Measurements from ENCODE around the gene PDZRN3. TPM values are rescaled to one million over a fixed set of nuclear protein-coding genes. Genes with fewer than 3 reads are reported as not detected.

PDZRN3 gene
- total and polyA plus RNA-seq, 2 experiments from 2014 or later, result 22.3 to 35.6 TPM

GRCh38 chr3:73592154-73593144 lies 32.3 kb downstream of the PDZRN3 start:
- Histone ChIP-seq H3K36me3 (ENCODE audit: low read depth) (peaks cover 6% of the 10 kb centered on the region; the same call in 1 of the 2 replicates), H2AFZ (no peak overlapping the region), H3F3A (ENCODE audit: insufficient read depth) (0 out of 2 replicates have a peak, but pooled peaks cover 4% of the 10 kb centered on the region), H3K4me3 (no peak overlapping the region), H3K27ac (no peak overlapping the region), H3K9me2 (ENCODE audit: insufficient read depth) (no peaks in the 10 kb centered on the region), H3K79me2 (ENCODE audit: insufficient read depth) (peaks cover 100% of the 10 kb centered on the region), H3K4me1 (ENCODE audit: insufficient read depth) (peaks cover 13% of the 10 kb centered on the region), H4K20me1 (ENCODE audit: insufficient read depth) (peaks cover 4% of the 10 kb centered on the region; the same call in 1 of the 2 replicates), H3K4me2 (ENCODE audit: unreplicated experiment) (no peak overlapping the region), H3K27me3 (replicated peaks; ENCODE audit: insufficient read depth) (no peaks in the 10 kb centered on the region), H3K9ac (no peak overlapping the region), H3K9me3 (ENCODE audit: low read depth) (no peaks in the 10 kb centered on the region)
- in situ Hi-C loops (cut with MboI), result no loop called here
- DNase-seq, result no peak
- TF ChIP-seq EZH2phosphoT487 (IDR thresholded peaks at IDR 0.05; ENCODE audit: insufficient read depth, low read depth), result no peak
- TF ChIP-seq EZH2 (IDR thresholded peaks at IDR 0.05; ENCODE audit: insufficient read depth, poor library complexity, severe bottlenecking), result no peak
- WGBS, 2 experiments (ENCODE audit: low coverage in 1 of 2, low lambda C conversion rate in 2 of 2, missing lambda C conversion rate in 2 of 2), result 88 to 89% methylated on average over 11 of the region's 11 CpGs

- Histone ChIP-seq H3K4me1 (ENCODE audit: insufficient read depth) (peaks cover 13% of the 10 kb centered on the region), H3K9ac (no peak overlapping the region), H3K79me2 (ENCODE audit: insufficient read depth) (peaks cover 100% of the 10 kb centered on the region), H3K4me3 (no peak overlapping the region), H3K36me3 (ENCODE audit: low read depth) (peaks cover 6% of the 10 kb centered on the region; the same call in 1 of the 2 replicates), H2AFZ (no peak overlapping the region), H3K9me2 (ENCODE audit: insufficient read depth) (no peaks in the 10 kb centered on the region), H3F3A (ENCODE audit: insufficient read depth) (0 out of 2 replicates have a peak, but pooled peaks cover 4% of the 10 kb centered on the region), H3K4me2 (ENCODE audit: unreplicated experiment) (no peak overlapping the region), H4K20me1 (ENCODE audit: insufficient read depth) (peaks cover 4% of the 10 kb centered on the region; the same call in 1 of the 2 replicates), H3K27ac (no peak overlapping the region), H3K27me3 (replicated peaks; ENCODE audit: insufficient read depth) (no peaks in the 10 kb centered on the region), H3K9me3 (ENCODE audit: low read depth) (no peaks in the 10 kb centered on the region)
- 63 to 65% methylated on average over 3 of the region's 3 CpGs for WGBS, 2 experiments (ENCODE audit: low coverage in 1 of 2, low lambda C conversion rate in 2 of 2, missing lambda C conversion rate in 2 of 2)
- in situ Hi-C loops (cut with MboI), result no loop called here
- DNase-seq, result no peak
- no peak for TF ChIP-seq EZH2phosphoT487 (IDR thresholded peaks at IDR 0.05; ENCODE audit: insufficient read depth, low read depth)
- no peak for TF ChIP-seq EZH2 (IDR thresholded peaks at IDR 0.05; ENCODE audit: insufficient read depth, poor library complexity, severe bottlenecking)
These were observed 33.4 kb downstream of the PDZRN3 start for GRCh38 chr3:73591286-73591800.

- peaks cover 4% of the 10 kb centered on the region; the same call in 1 of the 2 replicates for H4K20me1 ChIP-seq (ENCODE audit: insufficient read depth)
- H3K4me2 ChIP-seq (ENCODE audit: unreplicated experiment), result no peak overlapping the region
- H3K27me3 ChIP-seq (replicated peaks; ENCODE audit: insufficient read depth), result no peaks in the 10 kb centered on the region
- H3K36me3 ChIP-seq (ENCODE audit: low read depth), result no peaks in the 10 kb centered on the region
- DNase-seq, result no peak
- H3K9me3 ChIP-seq (ENCODE audit: low read depth), result no peaks in the 10 kb centered on the region
- 0 out of 2 replicates have a peak, but pooled peaks cover 4% of the 10 kb centered on the region for H3F3A ChIP-seq (ENCODE audit: insufficient read depth)
- no peaks in the 10 kb centered on the region for H3K9me2 ChIP-seq (ENCODE audit: insufficient read depth)
- peaks cover 96% of the 10 kb centered on the region for H3K79me2 ChIP-seq (ENCODE audit: insufficient read depth)
- H3K9ac ChIP-seq, result no peak overlapping the region
- WGBS, 2 experiments (ENCODE audit: low coverage in 1 of 2, low lambda C conversion rate in 2 of 2, missing lambda C conversion rate in 2 of 2), result 3 to 15% methylated on average over 1 of the region's 1 CpG
- TF ChIP-seq EZH2 (IDR thresholded peaks at IDR 0.05; ENCODE audit: insufficient read depth, poor library complexity, severe bottlenecking) (no peak), EZH2phosphoT487 (IDR thresholded peaks at IDR 0.05; ENCODE audit: insufficient read depth, low read depth) (no peak)
- H3K4me1 ChIP-seq (ENCODE audit: insufficient read depth), result peaks cover 13% of the 10 kb centered on the region
- in situ Hi-C loops (cut with MboI), result no loop called here
- no peak overlapping the region for H3K27ac ChIP-seq
- H3K4me3 ChIP-seq, result no peak overlapping the region
- H2AFZ ChIP-seq, result no peak overlapping the region
These were observed 38.1 kb downstream of the PDZRN3 start for GRCh38 chr3:73586628-73587027.

- H3F3A ChIP-seq (ENCODE audit: insufficient read depth), result 0 out of 2 replicates have a peak, but pooled peaks cover 4% of the 10 kb centered on the region
- H3K79me2 ChIP-seq (ENCODE audit: insufficient read depth), result peaks cover 94% of the 10 kb centered on the region
These were observed 38.6 kb downstream of the PDZRN3 start for GRCh38 chr3:73586190-73586589.

More at GRCh38 chr3:73586190-73586589, 38.6 kb downstream of the PDZRN3 start:
- Histone ChIP-seq H3K27ac (no peak overlapping the region), H3K36me3 (ENCODE audit: low read depth) (no peaks in the 10 kb centered on the region), H3K9me3 (ENCODE audit: low read depth) (no peaks in the 10 kb centered on the region), H3K4me2 (ENCODE audit: unreplicated experiment) (no peak overlapping the region), H3K9me2 (ENCODE audit: insufficient read depth) (no peaks in the 10 kb centered on the region), H3K4me1 (ENCODE audit: insufficient read depth) (peaks cover 12% of the 10 kb centered on the region), H4K20me1 (ENCODE audit: insufficient read depth) (peaks cover 4% of the 10 kb centered on the region; the same call in 1 of the 2 replicates), H2AFZ (no peak overlapping the region), H3K27me3 (replicated peaks; ENCODE audit: insufficient read depth) (no peaks in the 10 kb centered on the region), H3K4me3 (no peak overlapping the region), H3K9ac (no peak overlapping the region)
- in situ Hi-C loops (cut with MboI), result no loop called here
- TF ChIP-seq EZH2 (IDR thresholded peaks at IDR 0.05; ENCODE audit: insufficient read depth, poor library complexity, severe bottlenecking) (no peak), EZH2phosphoT487 (IDR thresholded peaks at IDR 0.05; ENCODE audit: insufficient read depth, low read depth) (no peak)
- DNase-seq, result no peak
- WGBS, 2 experiments (ENCODE audit: low coverage in 1 of 2, low lambda C conversion rate in 2 of 2, missing lambda C conversion rate in 2 of 2), result 97 to 99% methylated on average over 4 of the region's 4 CpGs
